Brain microvascular endothelial cell (primary cell): ENCODE measurements around the gene PCBP3.

ENCODE experiments used
- DNase-seq: peaks from one replicate; pipeline ENCODE4 v3.0.0-alpha.2; 2020
- H3K27ac ChIP-seq: fragments of 250-450 bp; sonication (Bioruptor Pico); 2 replicates; pipeline ENCODE4 v1.5.1; 2020; ENCODE audit warnings: mild to moderate bottlenecking, moderate library complexity
- H3K27me3 ChIP-seq: fragments of 250-450 bp; sonication (Bioruptor Pico); replicated peaks from 2 replicates; pipeline ENCODE4 v1.5.1; 2020; ENCODE audit warnings: mild to moderate bottlenecking
- H3K36me3 ChIP-seq: fragments of 250-450 bp; sonication (Bioruptor Pico); replicated peaks from 2 replicates; pipeline ENCODE4 v1.5.1; 2020; ENCODE audit warnings: mild to moderate bottlenecking
- H3K4me3 ChIP-seq: 2 replicates; pipeline ENCODE4 v1.5.1; 2011; ENCODE audit warnings: low read depth, mild to moderate bottlenecking, control low read depth, low read length, moderate library complexity
- CTCF ChIP-seq: IDR thresholded peaks from 2 replicates; pipeline ENCODE4 v1.5.1; 2011; ENCODE audit warnings: low read depth, mild to moderate bottlenecking, moderate library complexity, low read length, control low read depth, inconsistent platforms; ENCODE audit errors: missing control alignments
- in situ Hi-C: cut with HindIII; loops from 2 replicates; pipeline ENCODE4 v1.10.0; 2017; ENCODE audit warnings: low sequenced_read_pairs, low pct_ligation_motif_present

Gene PCBP3

GRCh38 chr21:45892156-45892915, 248.8 kb downstream of the PCBP3 start:
- H3K36me3 ChIP-seq: no peaks in the 10 kb centered on the region
- H3K27me3 ChIP-seq: no peaks in the 10 kb centered on the region
- no peak for TF ChIP-seq CTCF
- in situ Hi-C loops: no loop called here
- no peak overlapping the region for H3K4me3 ChIP-seq
- DNase-seq: no peak
- H3K27ac ChIP-seq: no peak overlapping the region

GRCh38 chr21:45892916-45893739, 249.6 kb downstream of the PCBP3 start:
- no peak for DNase-seq
- Histone ChIP-seq H3K4me3 (no peak overlapping the region), H3K27ac (no peak overlapping the region), H3K27me3 (no peaks in the 10 kb centered on the region), H3K36me3 (no peaks in the 10 kb centered on the region)
- TF ChIP-seq CTCF: no peak
- in situ Hi-C loops: no loop called here

- no peak overlapping the region for H3K27ac ChIP-seq
- in situ Hi-C loops: no loop called here
- no peaks in the 10 kb centered on the region for H3K27me3 ChIP-seq
Observed at GRCh38 chr21:45893740-45894449, 250.4 kb downstream of the PCBP3 start.

GRCh38 chr21:45894450-45894825, 250.9 kb downstream of the PCBP3 start:
- H3K27ac ChIP-seq: no peak overlapping the region
- in situ Hi-C loops: no loop called here
- peak; percentile 4 for TF ChIP-seq CTCF
- peak; percentile 53 for DNase-seq
- H3K36me3 ChIP-seq: no peaks in the 10 kb centered on the region
- H3K4me3 ChIP-seq: no peak overlapping the region
- H3K27me3 ChIP-seq: no peaks in the 10 kb centered on the region

More at GRCh38 chr21:45893740-45894449, 250.4 kb downstream of the PCBP3 start:
- TF ChIP-seq CTCF: no peak
- no peak for DNase-seq
- Histone ChIP-seq H3K4me3 (no peak overlapping the region), H3K36me3 (no peaks in the 10 kb centered on the region)

- H3K4me3 ChIP-seq: no peak overlapping the region
- DNase-seq: no peak
- H3K27me3 ChIP-seq: no peaks in the 10 kb centered on the region
- no peak for TF ChIP-seq CTCF
- H3K27ac ChIP-seq: no peak overlapping the region
- in situ Hi-C loops: no loop called here
- no peaks in the 10 kb centered on the region for H3K36me3 ChIP-seq
Observed at GRCh38 chr21:45894906-45895777, 251.6 kb downstream of the PCBP3 start.
